OCI-LY1 (cell line): Measurements from ENCODE around the gene LBH.

Experiments used
- H2AFZ ChIP-seq: fragments of 200-600 bp; sonication (generic), shearing (Covaris generic); 2 replicates; pipeline ENCODE4 v1.6.0; 2014; ENCODE audit warnings: antibody characterized with exemption, mild to moderate bottlenecking, low read length
- H3F3A ChIP-seq: fragments of 200-600 bp; sonication (generic), shearing (Covaris generic); 2 replicates; pipeline ENCODE4 v1.6.0; 2014; ENCODE audit warnings: mild to moderate bottlenecking, antibody characterized with exemption, low read length, moderate library complexity; ENCODE audit not compliant: insufficient read depth
- H3K27ac ChIP-seq: fragments of 200-600 bp; sonication (generic); 2 replicates; pipeline ENCODE4 v1.5.1; 2014; ENCODE audit warnings: low read length, mixed run types, mild to moderate bottlenecking, low read depth; ENCODE audit not compliant: poor library complexity, severe bottlenecking
- H3K27me3 ChIP-seq: fragments of 200-600 bp; sonication (generic); 2 replicates; pipeline ENCODE4 v1.6.0; 2014; ENCODE audit warnings: antibody characterized with exemption, mild to moderate bottlenecking, low read length, moderate library complexity; ENCODE audit not compliant: insufficient read depth
- H3K36me3 ChIP-seq: fragments of 200-600 bp; sonication (generic); 2 replicates; pipeline ENCODE4 v1.6.1; 2014; ENCODE audit warnings: mild to moderate bottlenecking, antibody characterized with exemption, low read length, moderate library complexity, mixed read lengths; ENCODE audit not compliant: insufficient read depth
- H3K4me1 ChIP-seq: fragments of 200-600 bp; sonication (generic); 2 replicates; pipeline ENCODE4 v1.5.1; 2014; ENCODE audit warnings: mild to moderate bottlenecking, low read length, moderate library complexity; ENCODE audit not compliant: insufficient read depth, severe bottlenecking
- H3K4me2 ChIP-seq: fragments of 200-600 bp; sonication (generic), shearing (Covaris generic); 2 replicates; pipeline ENCODE4 v1.6.1; 2014; ENCODE audit warnings: low read length
- H3K4me3 ChIP-seq: fragments of 200-600 bp; sonication (generic); 2 replicates; pipeline ENCODE4 v1.5.1; 2014; ENCODE audit warnings: low read length, low read depth, mild to moderate bottlenecking, mixed read lengths; ENCODE audit not compliant: poor library complexity, severe bottlenecking
- H3K79me2 ChIP-seq: fragments of 200-600 bp; shearing (Covaris generic); 2 replicates; pipeline ENCODE4 v1.6.1; 2016; ENCODE audit warnings: mixed run types, low read length, mixed read lengths; ENCODE audit not compliant: insufficient read depth
- H3K9ac ChIP-seq: fragments of 200-600 bp; sonication (generic), shearing (Covaris generic); 2 replicates; pipeline ENCODE4 v1.6.1; 2014; ENCODE audit warnings: mild to moderate bottlenecking, low read length, mixed read lengths
- H3K9me2 ChIP-seq: fragments of 200-600 bp; sonication (generic), shearing (Covaris generic); 2 replicates; pipeline ENCODE4 v1.6.1; 2014; ENCODE audit warnings: low read depth, mild to moderate bottlenecking, low read length, mixed read lengths
- H3K9me3 ChIP-seq: fragments of 200-600 bp; shearing (Covaris generic); 2 replicates; pipeline ENCODE4 v1.6.1; 2014; ENCODE audit warnings: low read length, mixed read lengths
- H4K20me1 ChIP-seq: fragments of 200-600 bp; sonication (generic), shearing (Covaris generic); 2 replicates; pipeline ENCODE4 v1.6.0; 2016; ENCODE audit warnings: mild to moderate bottlenecking, low read length; ENCODE audit not compliant: insufficient read depth
- EZH2 ChIP-seq: fragments of 200-600 bp; sonication (generic), shearing (Covaris generic); IDR thresholded peaks from 2 replicates; pipeline ENCODE4 v1.8.0; 2017; ENCODE audit warnings: borderline replicate concordance, mixed run types, mild to moderate bottlenecking, antibody characterized with exemption, low read length, moderate library complexity, mixed read lengths
- TF ChIP-seq, protein P1 (sequence below): fragments of 200-600 bp; sonication (generic), shearing (Covaris generic); IDR thresholded peaks from 2 replicates; pipeline ENCODE4 v1.5.1; 2017; ENCODE audit warnings: mild to moderate bottlenecking, antibody characterized with exemption, low read length, moderate library complexity, mixed read lengths

The LBH gene

DNA sequence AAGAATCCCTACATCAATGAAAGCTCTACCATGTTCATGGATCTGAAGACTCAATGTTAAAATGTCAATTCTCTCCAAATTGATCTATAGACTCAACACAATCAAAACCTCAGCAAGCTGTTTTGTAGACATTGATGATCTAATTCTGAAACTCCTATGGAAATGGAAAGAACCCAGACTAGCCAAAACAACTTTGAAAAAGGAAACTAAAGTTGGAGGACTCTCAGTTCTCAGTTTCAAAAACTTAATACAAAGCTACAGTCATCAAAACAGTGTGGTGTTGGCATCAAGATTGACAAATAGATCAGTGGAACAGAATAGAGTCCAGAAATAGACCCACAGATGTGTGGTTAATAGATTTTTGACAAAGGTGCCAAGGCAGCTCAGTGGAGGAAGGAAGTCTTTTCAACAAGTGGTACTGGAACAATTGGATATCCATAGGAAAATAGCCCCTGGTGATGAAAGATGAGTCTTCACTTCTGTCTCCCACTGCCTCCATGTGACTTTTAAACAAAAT lies 30.4 kb downstream of the LBH start:
- H3K4me2 ChIP-seq = no peak overlapping the region
- H3K27me3 ChIP-seq = no peaks in the 10 kb centered on the region; the same call in 1 of the 2 replicates
- no peak overlapping the region for H3K4me3 ChIP-seq
- TF ChIP-seq, protein P1, sequence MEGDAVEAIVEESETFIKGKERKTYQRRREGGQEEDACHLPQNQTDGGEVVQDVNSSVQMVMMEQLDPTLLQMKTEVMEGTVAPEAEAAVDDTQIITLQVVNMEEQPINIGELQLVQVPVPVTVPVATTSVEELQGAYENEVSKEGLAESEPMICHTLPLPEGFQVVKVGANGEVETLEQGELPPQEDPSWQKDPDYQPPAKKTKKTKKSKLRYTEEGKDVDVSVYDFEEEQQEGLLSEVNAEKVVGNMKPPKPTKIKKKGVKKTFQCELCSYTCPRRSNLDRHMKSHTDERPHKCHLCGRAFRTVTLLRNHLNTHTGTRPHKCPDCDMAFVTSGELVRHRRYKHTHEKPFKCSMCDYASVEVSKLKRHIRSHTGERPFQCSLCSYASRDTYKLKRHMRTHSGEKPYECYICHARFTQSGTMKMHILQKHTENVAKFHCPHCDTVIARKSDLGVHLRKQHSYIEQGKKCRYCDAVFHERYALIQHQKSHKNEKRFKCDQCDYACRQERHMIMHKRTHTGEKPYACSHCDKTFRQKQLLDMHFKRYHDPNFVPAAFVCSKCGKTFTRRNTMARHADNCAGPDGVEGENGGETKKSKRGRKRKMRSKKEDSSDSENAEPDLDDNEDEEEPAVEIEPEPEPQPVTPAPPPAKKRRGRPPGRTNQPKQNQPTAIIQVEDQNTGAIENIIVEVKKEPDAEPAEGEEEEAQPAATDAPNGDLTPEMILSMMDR = no peak
- no peak for TF ChIP-seq EZH2
- H3F3A ChIP-seq = no peaks in the 10 kb centered on the region
- peaks cover 7% of the 10 kb centered on the region for H3K4me1 ChIP-seq
- no peak overlapping the region for H3K9ac ChIP-seq
- no peak overlapping the region for H2AFZ ChIP-seq
- 0 out of 2 replicates have a peak, but pooled peaks cover 2% of the 10 kb centered on the region for H3K9me3 ChIP-seq
- H3K9me2 ChIP-seq = no peaks in the 10 kb centered on the region
- H3K79me2 ChIP-seq = no peaks in the 10 kb centered on the region
- no peaks in the 10 kb centered on the region for H3K36me3 ChIP-seq
- H3K27ac ChIP-seq = no peak overlapping the region
- H4K20me1 ChIP-seq = no peaks in the 10 kb centered on the region

DNA sequence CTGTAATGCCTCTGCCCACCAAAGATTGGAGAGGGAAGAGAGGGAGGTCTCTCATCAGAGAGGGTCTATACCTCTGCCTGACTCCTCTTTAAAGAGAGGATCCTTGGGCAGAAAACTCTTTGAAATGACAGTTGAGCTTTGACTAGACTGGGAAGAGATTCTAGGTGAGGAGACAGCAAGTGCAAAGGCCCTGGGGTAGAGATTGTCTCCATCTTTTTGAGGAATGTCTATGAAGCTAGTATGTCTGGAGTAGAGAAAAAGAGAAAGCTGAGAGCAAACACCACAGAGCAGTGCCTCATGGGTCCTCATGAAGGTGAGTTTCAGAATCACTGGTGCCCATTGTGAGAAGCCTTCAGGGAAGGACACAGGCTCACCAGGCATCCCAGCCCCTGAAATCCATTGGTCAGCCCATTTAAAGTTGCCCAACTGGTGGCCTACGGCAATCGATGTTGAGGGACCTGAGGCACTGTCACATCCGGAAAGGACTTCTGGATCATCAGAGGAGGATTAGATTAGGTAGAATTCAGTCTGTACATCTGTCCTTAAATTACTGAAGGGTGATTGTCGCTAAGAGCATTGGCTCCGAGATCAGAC lies 31.5 kb downstream of the LBH start:
- 0 out of 2 replicates have a peak, but pooled peaks cover 2% of the 10 kb centered on the region for H3K9me3 ChIP-seq
- H3K79me2 ChIP-seq = no peaks in the 10 kb centered on the region
- no peaks in the 10 kb centered on the region for H4K20me1 ChIP-seq
- H3K4me2 ChIP-seq = no peak overlapping the region
- H3F3A ChIP-seq = no peaks in the 10 kb centered on the region
- H3K27me3 ChIP-seq = no peaks in the 10 kb centered on the region; the same call in 1 of the 2 replicates
- H2AFZ ChIP-seq = no peak overlapping the region
- H3K4me3 ChIP-seq = no peak overlapping the region
- no peak overlapping the region for H3K27ac ChIP-seq
- no peaks in the 10 kb centered on the region for H3K9me2 ChIP-seq
- no peak overlapping the region for H3K9ac ChIP-seq
- TF ChIP-seq, protein P1 = no peak
- TF ChIP-seq EZH2 = no peak
- no peaks in the 10 kb centered on the region for H3K36me3 ChIP-seq
- H3K4me1 ChIP-seq = peaks cover 7% of the 10 kb centered on the region

DNA sequence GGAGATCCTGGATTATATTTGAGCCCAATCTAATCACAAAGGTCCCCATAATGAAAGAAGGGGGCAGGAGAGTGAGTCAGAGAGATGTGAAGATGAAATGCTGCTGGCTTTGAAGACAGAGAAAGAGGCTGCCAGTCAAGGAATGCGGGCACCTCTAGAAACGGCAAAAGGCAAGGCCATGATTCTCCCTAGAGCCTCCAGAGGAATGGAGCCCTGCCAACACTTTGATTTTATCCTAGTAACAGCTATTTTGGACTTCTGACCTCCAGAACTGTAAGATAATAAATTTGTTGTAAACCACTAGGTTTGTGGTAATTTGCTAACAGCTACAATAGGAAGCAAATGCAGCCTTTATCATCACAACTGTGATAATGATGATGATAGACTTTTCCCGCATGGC lies 32.9 kb downstream of the LBH start:
- H4K20me1 ChIP-seq = no peaks in the 10 kb centered on the region
- H3K9me2 ChIP-seq = no peaks in the 10 kb centered on the region
- no peaks in the 10 kb centered on the region for H3K79me2 ChIP-seq
- H3F3A ChIP-seq = no peaks in the 10 kb centered on the region
- H3K27me3 ChIP-seq = no peaks in the 10 kb centered on the region; the same call in 1 of the 2 replicates
- no peak overlapping the region for H3K27ac ChIP-seq
- H3K9me3 ChIP-seq = 0 out of 2 replicates have a peak, but pooled peaks cover 2% of the 10 kb centered on the region
- H3K4me1 ChIP-seq = peaks cover 7% of the 10 kb centered on the region
- no peaks in the 10 kb centered on the region for H3K36me3 ChIP-seq
- no peak overlapping the region for H2AFZ ChIP-seq
- no peak overlapping the region for H3K4me2 ChIP-seq
- H3K9ac ChIP-seq = no peak overlapping the region
- no peak for TF ChIP-seq EZH2
- TF ChIP-seq, protein P1 = no peak
- H3K4me3 ChIP-seq = no peak overlapping the region
